Suppressor macrophage treated with lipopolysaccharide for 4 hours (primary cell): ENCODE data around the gene RTN3.
"Not testable (repeated sequence)": the region's sequence is repeated elsewhere in the genome, so short reads cannot be mapped to it uniquely, and the experiment has no call there.

Experiments used
- DNase-seq: peaks from one replicate; pipeline ENCODE4 v3.0.0-alpha.2; 2020

The RTN3 gene

DNA sequence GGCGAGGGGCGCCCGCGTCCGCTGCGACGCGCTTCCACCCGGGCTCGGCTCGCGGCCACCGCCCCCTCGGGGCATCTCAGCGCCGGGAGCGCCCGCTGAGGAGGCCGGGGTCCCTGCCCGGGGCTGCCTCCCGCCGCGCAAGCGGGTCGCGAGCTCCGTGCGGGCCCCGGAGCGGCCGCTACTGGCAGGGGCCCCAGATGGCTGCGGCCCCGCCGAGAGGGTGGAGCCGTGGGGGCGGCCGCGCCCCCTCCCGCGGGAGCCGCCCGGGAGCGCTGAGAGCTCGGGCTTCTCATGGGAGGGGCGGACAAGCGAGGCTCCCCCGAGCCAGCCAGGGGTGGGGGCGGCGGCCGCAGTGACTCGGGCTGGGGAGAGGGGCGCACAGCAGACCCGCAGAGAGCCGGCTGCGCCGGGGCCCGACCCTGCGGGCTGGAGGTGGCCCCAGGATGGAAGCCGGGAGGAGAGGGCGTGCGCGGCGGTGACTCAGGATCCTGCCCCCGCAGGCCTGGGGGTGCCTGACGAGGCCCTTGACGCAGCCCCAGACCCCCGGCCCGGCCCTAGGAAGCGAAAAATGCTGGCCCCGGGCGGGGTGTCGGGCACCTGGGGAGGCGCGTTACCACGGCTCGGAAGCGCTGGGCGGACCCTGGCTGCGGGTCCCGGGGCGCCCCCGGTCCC lies 87.9 kb downstream of the RTN3 start:
- DNase-seq, result no peak

DNA sequence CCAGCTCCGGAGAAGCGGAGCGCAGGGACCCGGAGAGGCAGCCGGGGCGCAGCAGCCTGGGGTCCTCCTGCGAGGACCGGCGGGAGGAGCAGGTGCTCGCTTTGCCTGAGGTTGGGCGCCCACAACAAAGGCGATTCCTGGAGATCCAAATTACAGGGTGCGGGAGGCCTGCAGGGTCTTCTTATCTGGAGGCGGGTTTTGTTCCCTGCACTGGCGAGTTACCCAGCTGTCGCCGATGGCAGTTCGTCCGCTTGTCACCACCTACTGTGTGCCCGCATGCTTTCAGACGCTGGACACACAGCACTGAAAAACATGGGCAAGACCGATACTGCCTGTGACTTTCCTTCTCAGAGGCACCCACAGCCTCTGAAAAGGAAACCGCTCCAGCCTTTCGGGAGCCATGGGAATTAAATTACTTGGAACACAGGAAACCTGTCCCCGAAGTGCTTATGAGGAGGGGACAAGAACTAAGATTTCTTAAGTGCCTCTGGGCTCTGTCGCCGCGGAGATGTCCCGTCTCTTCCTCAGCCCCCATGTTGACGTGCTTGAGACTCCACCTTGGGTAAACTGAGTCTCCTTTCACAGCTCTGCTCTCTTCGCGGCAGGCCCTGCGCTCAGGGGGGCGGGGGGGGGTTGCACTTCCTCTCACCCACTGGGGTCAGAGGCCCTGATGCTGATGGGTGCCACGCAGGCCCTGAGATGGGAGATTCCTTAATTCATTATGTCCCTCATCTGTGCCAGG lies 88.6 kb downstream of the RTN3 start:
- DNase-seq, result no peak

DNA sequence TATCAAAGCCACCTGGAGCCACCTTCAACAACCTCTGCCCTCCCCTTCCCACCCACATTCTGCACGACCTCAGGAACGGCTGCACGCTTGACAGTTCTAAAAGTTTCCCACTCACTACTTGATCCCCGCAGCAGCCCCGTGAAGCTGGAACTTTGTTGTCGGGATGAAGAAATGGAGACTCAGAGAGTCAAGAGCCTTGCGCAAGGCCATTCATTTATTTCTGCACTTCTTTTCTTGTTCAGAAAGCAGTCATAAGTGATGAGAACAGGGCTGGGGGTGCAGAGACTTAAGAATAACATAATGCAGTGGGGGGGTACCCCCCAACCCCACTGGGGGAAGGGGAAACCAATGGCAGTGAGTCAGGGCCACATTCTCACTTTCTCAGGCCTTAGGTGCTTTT lies 89.5 kb downstream of the RTN3 start:
- no peak for DNase-seq

DNA sequence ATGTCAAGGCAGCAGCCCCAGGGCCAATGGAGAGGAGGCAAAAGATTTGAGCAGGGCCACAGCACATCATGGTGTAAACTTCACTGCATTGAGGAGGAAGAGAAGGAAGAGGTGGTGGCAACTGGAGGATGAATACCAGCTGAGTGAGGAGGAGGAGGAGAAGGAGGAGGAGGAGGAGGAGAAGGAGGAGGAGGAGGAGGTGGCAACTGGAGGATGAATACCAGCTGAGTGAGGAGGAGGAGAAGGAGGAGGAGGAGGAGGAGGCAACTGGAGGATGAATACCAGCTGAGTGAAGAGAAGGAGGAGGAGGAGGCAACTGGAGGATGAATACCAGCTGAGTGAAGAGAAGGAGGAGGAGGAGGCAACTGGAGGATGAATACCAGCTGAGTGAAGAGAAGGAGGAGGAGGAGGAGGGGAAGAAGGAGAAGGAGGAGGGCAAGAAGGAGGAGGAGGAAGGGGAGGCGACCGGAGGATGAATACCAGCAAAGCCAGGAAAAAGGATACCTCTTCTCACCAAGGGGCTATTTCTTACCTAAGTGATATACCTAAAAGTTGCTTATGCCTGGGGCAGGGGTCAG lies 90.5 kb downstream of the RTN3 start:
- not testable (repeated sequence) for DNase-seq

GRCh38 chr11:63775191-63775590 lies 93.9 kb downstream of the RTN3 start:
- DNase-seq, result no peak

- no peak for DNase-seq
Observed at GRCh38 chr11:63779039-63779438, 97.7 kb downstream of the RTN3 start.

DNA sequence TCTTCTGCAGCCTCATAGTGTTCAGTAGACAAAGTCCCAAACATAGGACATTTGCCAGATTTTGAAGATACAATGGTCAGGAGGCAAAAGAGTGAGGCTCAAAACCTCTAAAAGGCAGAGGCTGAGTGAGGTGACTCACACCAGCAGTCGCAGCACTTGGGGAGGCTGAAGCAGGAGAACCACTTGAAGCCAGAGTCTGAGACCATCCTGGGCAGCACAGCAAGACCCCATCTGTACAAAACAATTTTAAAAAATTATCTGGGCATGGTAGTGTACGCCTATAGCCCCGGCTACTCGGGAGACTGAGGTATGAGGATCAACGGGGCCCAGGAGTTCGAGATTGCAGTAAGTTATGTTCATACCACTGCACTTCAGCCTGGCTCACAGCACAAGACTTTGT lies 101.4 kb downstream of the RTN3 start:
- no peak for DNase-seq

DNA sequence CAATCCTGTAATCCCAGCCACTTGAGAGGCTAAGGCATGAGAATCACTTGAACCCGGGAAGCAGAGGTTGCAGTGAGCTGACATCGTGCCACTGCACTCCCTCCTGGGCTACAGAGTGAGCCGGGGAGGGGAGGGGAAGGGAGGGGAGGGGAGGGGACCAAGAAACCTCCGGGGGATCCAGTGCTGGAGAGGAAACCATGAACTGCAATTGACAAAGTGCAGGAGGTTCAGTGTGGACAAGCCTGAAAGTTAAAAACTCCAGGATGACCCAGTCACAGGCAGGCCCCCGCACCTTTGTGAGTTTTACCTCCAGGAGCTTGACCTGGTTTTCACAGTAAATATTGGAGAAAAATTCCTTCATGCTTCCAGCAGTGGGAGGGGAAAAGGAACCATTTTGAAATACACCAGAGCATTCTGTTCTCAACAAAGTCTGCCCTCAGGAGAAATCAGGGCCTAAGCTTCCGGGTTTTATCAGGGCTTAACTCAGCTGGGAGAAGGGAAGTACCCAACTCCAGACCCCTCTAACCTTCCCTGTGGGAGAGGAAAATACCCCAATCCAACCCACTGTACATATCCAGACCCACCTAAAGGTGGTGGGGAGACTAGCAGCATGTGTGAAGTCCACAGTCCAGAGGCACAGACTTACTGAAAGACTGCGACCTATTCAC lies 102.8 kb downstream of the RTN3 start:
- DNase-seq, result no peak

- DNase-seq, result no peak
Observed at GRCh38 chr11:63785823-63786222, 104.5 kb downstream of the RTN3 start.

DNA sequence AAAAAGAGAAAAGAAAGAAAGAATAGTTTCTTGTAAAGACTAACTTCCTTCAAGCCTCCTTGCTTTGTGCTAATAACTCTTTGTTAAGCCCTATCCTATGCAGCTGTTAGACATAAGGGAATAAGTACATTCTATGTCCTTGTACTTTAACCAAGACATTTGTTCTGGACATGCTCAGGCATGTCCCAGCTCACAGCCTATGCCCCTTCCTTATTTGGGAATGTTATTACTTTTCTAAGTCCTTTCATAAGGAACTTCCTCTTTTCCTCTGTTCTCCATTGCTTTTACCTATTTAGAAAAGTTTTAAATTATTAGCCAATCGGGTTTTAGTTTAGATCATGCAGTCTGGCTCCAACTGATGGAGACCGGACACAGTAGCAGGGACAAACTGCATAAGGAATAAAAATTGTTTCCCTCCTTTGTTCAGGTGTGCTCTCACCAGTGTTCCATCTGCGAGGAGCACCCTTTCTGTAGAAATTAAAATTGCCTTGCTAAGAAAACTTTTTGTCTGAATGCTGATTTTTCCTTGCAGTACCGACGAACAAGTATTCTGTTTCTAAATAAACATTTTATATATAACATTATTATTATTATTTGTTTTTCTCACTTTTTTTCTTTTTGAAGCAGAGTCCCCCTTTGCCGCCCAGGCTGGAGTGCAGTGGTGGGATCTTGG lies 110.3 kb downstream of the RTN3 start:
- no peak for DNase-seq

DNA sequence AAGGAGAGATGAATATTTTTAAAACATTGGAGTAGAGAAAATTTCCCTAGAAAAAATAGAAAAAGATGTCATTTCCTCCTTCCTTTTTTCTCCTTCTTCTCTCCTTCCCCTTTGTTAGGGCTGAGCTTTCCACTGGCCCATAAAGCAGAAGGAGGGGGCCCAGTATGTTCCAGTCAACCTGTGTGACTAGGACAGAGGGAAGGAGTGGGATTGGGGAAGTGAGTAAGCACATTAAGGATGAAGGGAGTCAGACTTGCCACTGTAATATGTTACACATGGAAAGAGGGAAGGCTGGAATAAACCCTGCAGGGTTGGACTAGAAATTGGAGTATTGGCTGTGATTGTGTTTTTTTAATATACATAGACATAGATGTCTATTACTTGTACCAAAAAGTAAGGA lies 111.9 kb downstream of the RTN3 start:
- DNase-seq, result peak; percentile 57

DNA sequence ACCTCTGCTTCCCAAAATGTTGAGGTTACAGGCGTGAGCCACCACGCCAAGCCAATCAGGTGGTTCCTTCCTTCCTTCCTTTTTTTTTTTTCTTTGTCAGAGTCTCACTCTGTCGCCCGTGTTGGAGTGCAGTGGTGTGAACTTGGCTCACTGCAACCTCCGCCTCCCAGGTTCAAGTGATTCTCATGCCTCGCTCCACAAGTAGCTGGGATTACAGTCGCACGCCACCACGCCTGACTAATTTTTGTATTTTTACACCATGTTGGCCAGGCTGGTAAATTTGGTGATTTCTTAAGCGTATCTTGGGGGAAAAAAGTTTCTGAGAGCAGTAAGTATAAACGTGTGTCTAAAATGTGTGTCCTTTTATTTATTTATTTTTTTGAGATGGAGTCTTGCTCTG lies 113.8 kb downstream of the RTN3 start:
- no peak for DNase-seq

- DNase-seq, result no peak
Observed at GRCh38 chr11:63800921-63801320, 119.6 kb downstream of the RTN3 start.

GRCh38 chr11:63802637-63803414 lies 121.5 kb downstream of the RTN3 start:
- peak; percentile 13 for DNase-seq

DNA sequence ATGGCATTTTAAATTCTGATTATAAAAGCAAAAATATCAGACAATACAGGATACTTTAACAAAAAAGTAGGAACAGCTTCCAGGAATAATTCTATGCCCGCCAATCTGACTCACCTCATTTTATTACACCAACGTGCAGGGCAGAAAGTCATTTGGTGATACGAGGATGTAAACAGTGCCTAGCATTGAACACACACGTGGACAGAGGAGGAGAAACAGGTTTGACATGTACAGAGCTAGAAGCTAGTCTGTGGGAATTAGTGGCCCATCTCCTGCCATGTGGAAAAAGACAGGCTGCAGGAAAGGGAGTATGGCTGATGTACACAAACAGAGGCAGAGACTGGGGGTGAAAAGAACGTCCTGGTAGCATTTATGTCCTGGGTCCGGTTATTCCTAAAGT lies 123.0 kb downstream of the RTN3 start:
- DNase-seq, result no peak

DNA sequence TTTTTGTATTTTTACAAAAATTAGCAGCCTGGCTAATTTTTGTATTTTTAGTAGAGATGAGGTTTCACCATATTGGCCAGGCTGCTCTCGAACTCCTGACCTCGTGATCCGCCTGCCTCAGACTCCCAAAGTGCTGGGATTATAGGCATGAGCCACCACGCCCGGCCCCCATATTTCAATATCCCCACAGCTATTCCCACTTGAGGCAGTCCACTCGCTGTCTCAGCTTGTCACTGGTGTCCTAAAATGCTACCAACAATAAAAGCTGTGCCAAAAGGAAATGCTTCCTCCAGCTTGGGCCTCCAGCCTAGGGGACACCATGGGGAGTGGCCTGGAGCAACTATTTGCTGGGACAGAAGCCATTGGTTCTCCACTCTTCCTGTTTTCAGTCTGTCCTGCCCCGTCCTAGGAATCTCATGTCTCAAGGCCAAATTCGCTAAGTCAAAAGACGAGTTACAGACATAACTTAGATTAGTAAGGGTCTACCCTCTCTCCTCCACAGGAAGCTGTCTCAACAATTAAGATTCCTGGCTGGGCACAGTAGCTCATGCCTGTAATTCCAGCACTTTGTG lies 124.6 kb downstream of the RTN3 start:
- DNase-seq, result no peak
